Measurements from ENCODE around the gene AFF3. TPM values are rescaled to one million over a fixed set of nuclear protein-coding genes. Genes with fewer than 3 reads are reported as not detected.

Gene AFF3
- total and polyA plus RNA-seq, 2 donors (not counting 3 experiments of a cell fraction or from before 2014, with no cell fraction given) = 0.06 to 0.07 TPM

DNA sequence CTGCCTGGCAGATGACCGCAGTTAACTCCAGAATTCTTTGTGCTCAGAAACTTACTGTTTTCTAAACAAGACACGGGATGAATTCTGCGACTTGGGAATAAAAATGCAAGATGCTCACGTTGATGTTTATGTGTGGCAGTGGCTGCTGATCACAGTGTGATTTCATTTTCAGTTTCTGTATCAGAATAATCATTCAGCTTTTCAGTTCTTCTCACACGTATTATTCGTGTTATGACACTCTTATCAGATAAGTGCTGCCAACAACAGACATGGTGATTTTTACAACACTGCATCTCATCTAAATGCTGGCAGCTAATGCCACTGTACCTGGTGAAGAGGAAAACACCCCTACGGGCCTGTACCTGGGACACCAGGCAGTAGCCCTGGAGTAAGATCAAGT is 379.7 kb downstream of the AFF3 start:
- no peaks in the 10 kb centered on the region for H3K4me1 ChIP-seq (ENCODE audit: control insufficient read depth, extremely low read depth, insufficient read depth, low read length)
- H3K4me2 ChIP-seq (ENCODE audit: insufficient read depth, low read length) = no peak overlapping the region
- H3K4me3 ChIP-seq (replicated peaks in 1 of 3; ENCODE audit: insufficient read depth in 1 of 3, low read depth in 1 of 3, low read length in 3 of 3) = no peak overlapping the region
- ChIA-PET POLR2A (no interaction called here), CTCF (no interaction called here)
- H2AFZ ChIP-seq (ENCODE audit: low read depth, low read length) = no peak overlapping the region
- H3K36me3 ChIP-seq (ENCODE audit: control insufficient read depth in 2 of 2, extremely low read depth in 1 of 2, insufficient read depth in 2 of 2, low read length in 2 of 2) = no peaks in the 10 kb centered on the region
- DNase-seq (ENCODE audit: low read depth, low spot score) = no peak
- FAIRE-seq = no peak
- no peaks in the 10 kb centered on the region for H3K9me3 ChIP-seq (replicated peaks; ENCODE audit: control insufficient read depth, insufficient read depth, low read length)
- TF ChIP-seq POLR2AphosphoS5 (IDR thresholded peaks at IDR 0.05; ENCODE audit: insufficient read depth, low read depth, low read length) (no peak), POLR2A (IDR thresholded peaks at IDR 0.05; ENCODE audit: low read depth, low read length) (no peak), EZH2 (IDR thresholded peaks at IDR 0.05; ENCODE audit: borderline replicate concordance, low read depth, low read length, severe bottlenecking) (no peak), GATA2 (IDR thresholded peaks at IDR 0.05; ENCODE audit: insufficient read depth, insufficient read length, low read depth, low read length) (no peak)
- TF ChIP-seq, protein P1, sequence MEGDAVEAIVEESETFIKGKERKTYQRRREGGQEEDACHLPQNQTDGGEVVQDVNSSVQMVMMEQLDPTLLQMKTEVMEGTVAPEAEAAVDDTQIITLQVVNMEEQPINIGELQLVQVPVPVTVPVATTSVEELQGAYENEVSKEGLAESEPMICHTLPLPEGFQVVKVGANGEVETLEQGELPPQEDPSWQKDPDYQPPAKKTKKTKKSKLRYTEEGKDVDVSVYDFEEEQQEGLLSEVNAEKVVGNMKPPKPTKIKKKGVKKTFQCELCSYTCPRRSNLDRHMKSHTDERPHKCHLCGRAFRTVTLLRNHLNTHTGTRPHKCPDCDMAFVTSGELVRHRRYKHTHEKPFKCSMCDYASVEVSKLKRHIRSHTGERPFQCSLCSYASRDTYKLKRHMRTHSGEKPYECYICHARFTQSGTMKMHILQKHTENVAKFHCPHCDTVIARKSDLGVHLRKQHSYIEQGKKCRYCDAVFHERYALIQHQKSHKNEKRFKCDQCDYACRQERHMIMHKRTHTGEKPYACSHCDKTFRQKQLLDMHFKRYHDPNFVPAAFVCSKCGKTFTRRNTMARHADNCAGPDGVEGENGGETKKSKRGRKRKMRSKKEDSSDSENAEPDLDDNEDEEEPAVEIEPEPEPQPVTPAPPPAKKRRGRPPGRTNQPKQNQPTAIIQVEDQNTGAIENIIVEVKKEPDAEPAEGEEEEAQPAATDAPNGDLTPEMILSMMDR (IDR thresholded peaks at IDR 0.05; ENCODE audit: extremely low read depth in 1 of 2, insufficient read depth in 1 of 2, low read depth in 1 of 2, low read length in 2 of 2) = no peak
- TF ChIP-seq, protein P2, sequence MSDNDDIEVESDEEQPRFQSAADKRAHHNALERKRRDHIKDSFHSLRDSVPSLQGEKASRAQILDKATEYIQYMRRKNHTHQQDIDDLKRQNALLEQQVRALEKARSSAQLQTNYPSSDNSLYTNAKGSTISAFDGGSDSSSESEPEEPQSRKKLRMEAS (IDR thresholded peaks at IDR 0.05; ENCODE audit: insufficient read depth, insufficient read length) = no peak
- no peaks in the 10 kb centered on the region for H3K9me1 ChIP-seq (replicated peaks; ENCODE audit: control insufficient read depth, extremely low read depth, insufficient read depth, low read length)
- intact Hi-C loops (cut with micrococcal nuclease) (no loop called here), dilution Hi-C loops (cut with MboI; ENCODE audit: extremely low pct_ligation_motif_present, low sequenced_read_pairs) (no loop called here)
- no TSS peak for BruUV-seq (replicated peaks)
- H3K27ac ChIP-seq (ENCODE audit: insufficient read depth, low read depth, low read length) = no peak overlapping the region
- no peaks in the 10 kb centered on the region for H4K20me1 ChIP-seq (replicated peaks; ENCODE audit: control insufficient read depth, extremely low read depth, insufficient read depth, low read length)
- H3K27me3 ChIP-seq (ENCODE audit: control insufficient read depth in 2 of 2, insufficient read depth in 2 of 2, low read length in 2 of 2) = peaks cover 0 to 6% of the 10 kb centered on the region in 2 experiments
- no peaks in the 10 kb centered on the region for H3K79me2 ChIP-seq (ENCODE audit: control insufficient read depth, insufficient read depth, low read length)
- no peak overlapping the region for H3K9ac ChIP-seq (replicated peaks; ENCODE audit: extremely low read depth, insufficient read depth, low read length)
